Measurements from ENCODE around the gene ZBED4. TPM values are rescaled to one million over a fixed set of nuclear protein-coding genes. Genes with fewer than 3 reads are reported as not detected.

Gene ZBED4
- total RNA-seq, 2 experiments from 2014 or later: 19.7 to 20.1 TPM

GRCh38 chr22:49917974-49918910 lies 64.6 kb downstream of the ZBED4 start, which contains the start of the genes ALG12 and CRELD2:
Gene ALG12, minus strand, starts transcription at chr22:49918438. Its CDS starts 4,673 bp downstream, at chr22:49913765.
Gene CRELD2, plus strand, starts transcription at chr22:49918634. Its CDS starts 136 bp downstream, at chr22:49918770.
- intact Hi-C loops (cut with micrococcal nuclease): no loop called here
- peaks cover 17% of the 10 kb centered on the region for H3K4me1 Mint-ChIP-seq (ENCODE audit: low read depth)

GRCh38 chr22:49918911-49919881 lies 65.6 kb downstream of the ZBED4 start:
- H3K4me3 Mint-ChIP-seq: peak overlapping the region; percentile 81
- no peaks in the 10 kb centered on the region for H3K9me3 Mint-ChIP-seq
- H3K36me3 Mint-ChIP-seq (ENCODE audit: low read depth): peaks cover 16% of the 10 kb centered on the region
- CTCF ChIA-PET: interaction anchor here (0.7 to 1.5 kb wide), 2 partner anchors 111 to 151 kb away, joined by 3 to 8 read pairs; no protein-coding TSS in a partner anchor
- ATAC-seq (no peak), DNase-seq (no peak)
- no peak overlapping the region for H3K27ac Mint-ChIP-seq
- no peaks in the 10 kb centered on the region for H3K27me3 Mint-ChIP-seq
- peaks cover 21% of the 10 kb centered on the region for H3K4me1 Mint-ChIP-seq (ENCODE audit: low read depth)
- no peak for TF ChIP-seq CTCF (IDR thresholded peaks at IDR 0.05)
- intact Hi-C loops (cut with micrococcal nuclease): no loop called here
- POLR2A ChIA-PET: interaction anchor here (1.1 kb wide), 2 partner anchors 10 to 166 kb away, joined by 3 read pairs; partner anchors contain the start of gene MLC1

More at GRCh38 chr22:49917974-49918910, 64.6 kb downstream of the ZBED4 start, which contains the start of the genes ALG12 and CRELD2:
- ChIA-PET POLR2A (interaction anchor here (1.1 kb wide), 1 partner anchor 64 kb away, joined by 3 read pairs; no protein-coding TSS in a partner anchor), CTCF (interaction anchor here (0.9 to 1.4 kb wide), 3 partner anchors 63 to 151 kb away, joined by 3 to 7 read pairs (median 3); no protein-coding TSS in a partner anchor)
- Mint-ChIP-seq H3K27ac (peak within 1 kb of the TSS; percentile 87), H3K27me3 (no peaks in the 10 kb centered on the region), H3K9me3 (no peaks in the 10 kb centered on the region), H3K4me3 (peak within 1 kb of the TSS; percentile 81), H3K36me3 (ENCODE audit: low read depth) (peaks cover 13% of the 10 kb centered on the region)
- peak; percentile 99 for DNase-seq
- no peak for TF ChIP-seq CTCF (IDR thresholded peaks at IDR 0.05)
- ATAC-seq: peak; percentile 99

GRCh38 chr22:49920859-49921258 lies 67.2 kb downstream of the ZBED4 start:
- peaks cover 33% of the 10 kb centered on the region for H3K4me1 Mint-ChIP-seq (ENCODE audit: low read depth)
- no peaks in the 10 kb centered on the region for H3K9me3 Mint-ChIP-seq
- intact Hi-C loops (cut with micrococcal nuclease): loop anchor here (10.0 kb wide), 1 partner anchor 156 kb away; no protein-coding TSS in a partner anchor
- TF ChIP-seq CTCF (IDR thresholded peaks at IDR 0.05): no peak
- DNase-seq (no peak), ATAC-seq (no peak)
- no peak overlapping the region for H3K27ac Mint-ChIP-seq
- POLR2A ChIA-PET: no interaction called here
- CTCF ChIA-PET: interaction anchor here (1.0 to 1.8 kb wide), 3 partner anchors 10 to 110 kb away, joined by 3 to 8 read pairs (median 6); no protein-coding TSS in a partner anchor
- H3K4me3 Mint-ChIP-seq: no peak overlapping the region
- no peaks in the 10 kb centered on the region for H3K27me3 Mint-ChIP-seq
- H3K36me3 Mint-ChIP-seq (ENCODE audit: low read depth): peaks cover 26% of the 10 kb centered on the region

- DNase-seq: no peak
These were observed 68.0 kb downstream of the ZBED4 start for GRCh38 chr22:49921508-49922278.

More at GRCh38 chr22:49921508-49922278, 68.0 kb downstream of the ZBED4 start:
- ChIA-PET POLR2A (no interaction called here), CTCF (interaction anchor here (0.9 to 1.8 kb wide), 3 partner anchors 9 to 154 kb away, joined by 3 to 6 read pairs (median 4); no protein-coding TSS in a partner anchor)
- H3K27ac Mint-ChIP-seq: no peak overlapping the region
- intact Hi-C loops (cut with micrococcal nuclease): loop anchor here (10.0 kb wide), 1 partner anchor 157 kb away; no protein-coding TSS in a partner anchor
- no peak for ATAC-seq
- H3K4me3 Mint-ChIP-seq: no peak overlapping the region
- H3K36me3 Mint-ChIP-seq (ENCODE audit: low read depth): peaks cover 30% of the 10 kb centered on the region
- peaks cover 38% of the 10 kb centered on the region for H3K4me1 Mint-ChIP-seq (ENCODE audit: low read depth)
- no peaks in the 10 kb centered on the region for H3K9me3 Mint-ChIP-seq
- H3K27me3 Mint-ChIP-seq: no peaks in the 10 kb centered on the region
- no peak for TF ChIP-seq CTCF (IDR thresholded peaks at IDR 0.05)

Measured in activated CD8-positive, alpha-beta T cell treated with anti-CD3 and anti-CD28 coated beads for 36 hours (primary cell).